ENCODE results near the gene PHOX2A. TPM values are rescaled to one million over a fixed set of nuclear protein-coding genes. Genes with fewer than 3 reads are reported as not detected.

PHOX2A gene
- total RNA-seq, 4 donors from 2014 or later = not detected

DNA sequence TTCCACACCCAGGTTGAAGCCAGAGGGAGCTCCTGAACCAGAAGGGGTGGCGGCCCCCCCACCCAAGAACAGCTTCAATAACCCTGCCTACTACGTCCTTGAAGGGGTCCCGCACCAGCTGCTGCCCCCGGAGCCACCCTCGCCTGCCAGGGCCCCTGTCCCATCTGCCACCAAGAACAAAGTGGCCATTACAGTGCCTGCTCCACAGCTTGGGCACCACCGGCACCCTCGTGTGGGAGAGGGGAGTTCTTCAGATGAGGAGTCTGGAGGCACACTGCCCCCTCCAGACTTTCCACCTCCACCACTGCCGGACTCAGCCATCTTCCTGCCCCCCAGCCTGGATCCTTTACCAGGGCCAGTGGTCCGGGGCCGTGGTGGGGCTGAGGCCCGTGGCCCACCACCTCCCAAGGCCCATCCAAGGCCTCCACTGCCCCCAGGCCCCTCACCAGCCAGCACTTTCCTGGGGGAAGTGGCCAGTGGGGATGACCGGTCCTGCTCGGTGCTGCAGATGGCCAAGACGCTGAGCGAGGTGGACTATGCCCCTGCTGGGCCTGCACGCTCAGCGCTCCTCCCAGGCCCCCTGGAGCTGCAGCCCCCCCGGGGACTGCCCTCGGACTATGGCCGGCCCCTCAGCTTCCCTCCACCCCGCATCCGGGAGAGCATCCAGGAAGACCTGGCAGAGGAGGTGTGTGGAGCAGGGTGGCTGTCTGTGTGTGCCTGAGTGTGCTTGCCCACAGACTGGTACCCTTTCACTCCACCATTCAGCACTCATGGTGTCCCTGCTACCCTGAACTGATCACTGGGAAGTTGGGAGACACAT is 6.7 kb downstream of the PHOX2A start:
- TF ChIP-seq POLR2A (IDR thresholded peaks at IDR 0.05) = no peak
- no peak for TF ChIP-seq CTCF (IDR thresholded peaks at IDR 0.05)
- DNase-seq (ENCODE audit: low spot score in 2 of 2) = peak in 1 of 2 donors; percentile 83
- H3K4me3 ChIP-seq (ENCODE audit: low read depth, poor library complexity, severe bottlenecking) = no peak overlapping the region
- 83 to 86% methylated on average over 18 to 21 of the region's 22 CpGs for WGBS, 2 donors
- intact Hi-C loops (cut with DNase I; ENCODE audit: low total_unique reads) = no loop called here

GRCh38 chr11:72236774-72237111 is 7.2 kb downstream of the PHOX2A start:
- no peak overlapping the region for H3K4me3 ChIP-seq (ENCODE audit: low read depth, poor library complexity, severe bottlenecking)
- intact Hi-C loops (cut with DNase I; ENCODE audit: low total_unique reads) = no loop called here
- TF ChIP-seq POLR2A (IDR thresholded peaks at IDR 0.05) (no peak), CTCF (IDR thresholded peaks at IDR 0.05) (no peak)
- WGBS, 2 donors = 78 to 83% methylated on average over 2 of the region's 2 CpGs
- no peak for DNase-seq (ENCODE audit: low spot score in 2 of 2)

DNA sequence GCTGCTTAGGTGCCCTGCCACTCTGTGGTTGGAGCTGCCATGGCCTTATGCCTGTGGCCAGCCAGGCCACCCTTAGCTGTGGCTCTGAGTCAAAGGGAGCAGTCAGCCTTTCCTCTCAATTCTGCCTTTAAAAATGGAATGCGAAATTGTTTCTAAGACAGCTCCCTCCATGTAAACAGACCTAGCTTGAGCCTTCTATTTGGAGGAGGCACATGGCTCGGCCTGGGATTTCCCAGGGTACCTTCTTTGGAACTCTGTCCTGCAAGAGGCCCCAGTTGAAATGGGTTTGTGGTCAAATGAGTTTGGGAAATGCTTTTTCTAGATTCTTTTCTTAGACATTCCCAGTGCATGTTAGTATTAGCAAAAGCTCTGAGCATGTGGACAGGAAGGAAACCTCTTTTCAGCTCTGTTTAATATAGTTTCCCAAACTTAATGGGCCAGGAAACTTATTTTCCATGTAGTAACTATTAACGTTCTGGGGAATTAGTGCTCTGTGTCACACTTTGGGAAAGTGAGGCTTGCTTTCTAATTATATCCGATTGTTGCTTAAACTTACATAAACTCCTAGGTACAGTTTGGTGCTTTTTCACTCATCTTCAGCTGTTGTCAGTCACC is 7.8 kb downstream of the PHOX2A start:
- WGBS, 2 donors = 60 to 66% methylated on average over 4 of the region's 4 CpGs
- no peak for DNase-seq (ENCODE audit: low spot score in 2 of 2)
- TF ChIP-seq CTCF (IDR thresholded peaks at IDR 0.05) (no peak), POLR2A (IDR thresholded peaks at IDR 0.05) (no peak)
- intact Hi-C loops (cut with DNase I; ENCODE audit: low total_unique reads) = no loop called here
- H3K4me3 ChIP-seq (ENCODE audit: low read depth, poor library complexity, severe bottlenecking) = no peak overlapping the region

- 92 to 93% methylated on average over 9 to 17 of the region's 17 CpGs for WGBS, 2 donors
- intact Hi-C loops (cut with DNase I; ENCODE audit: low total_unique reads) = no loop called here
- no peak overlapping the region for H3K4me3 ChIP-seq (ENCODE audit: low read depth, poor library complexity, severe bottlenecking)
- DNase-seq (ENCODE audit: low spot score in 2 of 2) = peak in 1 of 2 donors; percentile 84
- TF ChIP-seq CTCF (IDR thresholded peaks at IDR 0.05) = no peak
Measured at GRCh38 chr11:72235351-72236057, 8.5 kb downstream of the PHOX2A start.

DNA sequence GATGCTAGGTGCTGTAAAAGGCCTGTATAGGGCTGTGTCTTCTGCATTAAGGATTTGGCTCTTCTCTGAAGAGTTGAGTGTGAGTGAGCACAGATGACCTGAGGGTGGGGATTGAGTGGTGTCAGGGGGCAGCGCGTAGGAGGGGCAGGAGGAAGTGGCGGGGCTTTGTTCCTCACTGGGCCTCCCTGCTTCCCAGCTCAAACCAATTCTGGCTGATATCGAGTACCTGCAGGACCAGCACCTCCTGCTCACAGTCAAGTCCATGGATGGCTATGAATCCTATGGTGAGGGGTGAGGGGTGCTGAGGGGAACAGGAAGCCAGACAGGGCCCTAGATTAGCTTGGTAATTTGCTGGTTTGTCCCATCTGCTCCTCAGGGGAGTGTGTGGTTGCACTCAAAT is 9.1 kb downstream of the PHOX2A start:
- 87 to 98% methylated on average over 4 of the region's 4 CpGs for WGBS, 2 donors
- TF ChIP-seq POLR2A (IDR thresholded peaks at IDR 0.05) (no peak), CTCF (IDR thresholded peaks at IDR 0.05) (no peak)
- intact Hi-C loops (cut with DNase I; ENCODE audit: low total_unique reads) = no loop called here

More for the DNA sequence above, 9.1 kb downstream of the PHOX2A start:
- DNase-seq (ENCODE audit: low spot score in 2 of 2) = peak in 1 of 2 donors; percentile 15
- no peak overlapping the region for H3K4me3 ChIP-seq (ENCODE audit: low read depth, poor library complexity, severe bottlenecking)

Measured in lower leg skin (tissue), 4 donors.